ENCODE measurements around the gene TRPC3.
"Not testable (repeated sequence)": the region's sequence is repeated elsewhere in the genome, so short reads cannot be mapped to it uniquely, and the experiment has no call there.

The TRPC3 gene

DNA sequence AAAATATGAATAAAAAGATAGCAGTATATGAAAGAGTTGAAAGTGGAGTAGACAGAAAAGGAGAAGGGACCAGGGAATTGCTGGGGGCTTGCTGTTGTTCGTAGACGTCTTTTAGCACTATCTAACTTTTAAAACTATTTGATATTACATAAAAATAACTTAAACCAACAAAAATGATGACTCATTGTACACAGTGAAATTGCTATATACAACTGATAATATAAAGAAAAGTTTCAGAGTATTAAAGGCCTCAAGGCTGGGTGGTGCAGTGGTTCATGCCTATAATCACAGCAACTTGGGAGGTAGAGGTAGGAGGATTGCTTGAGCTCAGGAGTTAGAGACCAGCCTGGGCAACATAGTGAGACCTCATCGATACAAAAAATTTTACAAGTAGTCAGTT is 5.2 kb downstream of the TRPC3 start:
- DNase-seq (ENCODE audit: low read depth in 2 of 2): no peak

- no peak for DNase-seq (ENCODE audit: low read depth in 2 of 2)
Observed at GRCh38 chr4:121943941-121944340, 7.9 kb downstream of the TRPC3 start.

DNA sequence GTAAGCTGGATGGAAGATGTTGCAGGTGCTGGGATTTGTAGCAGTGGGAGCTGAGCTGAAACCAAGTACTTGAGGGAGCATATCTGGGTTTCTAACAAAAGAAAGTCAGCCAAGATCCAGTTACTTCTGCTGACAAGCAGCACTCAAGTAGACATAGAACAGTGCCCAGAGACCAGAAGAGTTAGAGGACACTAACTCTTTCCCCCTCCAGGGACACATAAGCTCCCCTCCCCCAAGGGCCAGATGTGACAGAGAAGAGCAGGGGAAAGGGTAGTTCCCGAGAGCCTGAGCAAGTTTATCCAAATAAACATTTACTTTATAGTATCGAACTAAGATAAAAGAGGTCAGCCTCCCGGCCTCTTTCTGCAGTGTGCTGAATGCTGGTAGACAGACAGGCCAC is 12.2 kb downstream of the TRPC3 start:
- no peak for DNase-seq (ENCODE audit: low read depth in 2 of 2)

GRCh38 chr4:121938282-121939092 is 13.4 kb downstream of the TRPC3 start:
- DNase-seq (ENCODE audit: low read depth in 2 of 2): no peak

GRCh38 chr4:121936101-121936500 is 15.8 kb downstream of the TRPC3 start:
- DNase-seq (ENCODE audit: low read depth in 2 of 2): no peak

DNA sequence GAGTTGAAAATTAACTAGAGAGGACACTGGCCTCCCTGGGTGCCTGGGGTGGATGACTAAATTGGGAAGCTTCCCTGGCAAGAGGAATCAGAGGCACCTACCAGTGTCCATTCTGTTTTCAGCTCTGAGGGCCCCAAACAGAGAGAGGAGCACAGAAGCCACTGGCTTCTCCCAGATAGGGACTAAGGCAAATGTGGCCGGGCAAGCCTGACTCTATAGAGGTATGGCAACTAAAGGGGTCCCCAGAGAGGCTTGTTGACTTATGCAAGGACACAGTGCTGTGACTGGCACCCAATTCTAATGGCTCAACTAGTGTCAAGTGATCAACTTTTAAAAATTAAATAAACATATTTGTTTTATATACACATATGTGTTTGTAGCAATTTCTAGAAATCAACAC is 17.2 kb downstream of the TRPC3 start:
- DNase-seq (ENCODE audit: low read depth in 2 of 2): no peak

- DNase-seq (ENCODE audit: low read depth in 2 of 2): no peak
Observed at GRCh38 chr4:121932212-121932974, 19.5 kb downstream of the TRPC3 start.

GRCh38 chr4:121930304-121930703 is 21.6 kb downstream of the TRPC3 start:
- no peak for DNase-seq (ENCODE audit: low read depth in 2 of 2)

DNA sequence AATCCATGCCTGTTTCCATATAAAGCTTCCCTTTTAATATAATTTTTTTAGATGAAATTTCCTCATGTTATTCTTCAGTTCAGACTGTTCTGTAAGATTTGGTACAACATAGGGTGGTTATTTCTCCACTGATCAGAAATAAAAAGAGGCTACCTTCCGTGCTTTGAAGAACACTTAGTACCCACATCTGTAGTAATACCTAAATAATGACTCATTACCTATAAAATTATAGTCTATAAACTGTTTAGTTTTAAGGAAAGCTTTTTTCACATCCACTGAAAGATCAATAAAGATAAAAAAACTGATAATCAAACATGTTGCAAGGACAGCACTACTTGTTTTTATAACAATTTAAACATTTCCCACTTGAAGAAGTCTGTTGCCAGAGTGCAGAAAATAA is 23.9 kb downstream of the TRPC3 start:
- DNase-seq (ENCODE audit: low read depth in 2 of 2): no peak

DNA sequence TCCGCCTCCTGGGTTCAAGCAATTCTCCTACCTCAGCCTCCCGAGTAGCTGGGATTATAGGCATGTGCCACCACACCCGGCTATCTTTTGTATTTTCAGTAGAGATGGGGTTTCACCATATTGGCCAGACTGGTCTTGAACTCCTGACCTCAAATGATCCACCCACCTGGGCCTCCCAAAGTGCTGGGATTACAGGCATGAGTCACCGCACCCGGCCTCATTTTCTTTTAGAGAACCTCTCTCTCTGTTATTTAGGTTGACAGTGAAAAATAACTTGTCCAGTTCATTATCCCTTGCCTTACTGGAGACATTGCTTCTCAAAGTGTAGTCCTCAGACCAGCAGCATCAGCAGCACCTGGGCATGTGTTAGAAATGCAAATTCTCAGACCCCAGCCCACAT is 25.4 kb downstream of the TRPC3 start:
- not testable (repeated sequence) for DNase-seq (ENCODE audit: low read depth in 2 of 2)

- no peak for DNase-seq (ENCODE audit: low read depth in 2 of 2)
Observed at GRCh38 chr4:121923306-121923705, 28.6 kb downstream of the TRPC3 start.

DNA sequence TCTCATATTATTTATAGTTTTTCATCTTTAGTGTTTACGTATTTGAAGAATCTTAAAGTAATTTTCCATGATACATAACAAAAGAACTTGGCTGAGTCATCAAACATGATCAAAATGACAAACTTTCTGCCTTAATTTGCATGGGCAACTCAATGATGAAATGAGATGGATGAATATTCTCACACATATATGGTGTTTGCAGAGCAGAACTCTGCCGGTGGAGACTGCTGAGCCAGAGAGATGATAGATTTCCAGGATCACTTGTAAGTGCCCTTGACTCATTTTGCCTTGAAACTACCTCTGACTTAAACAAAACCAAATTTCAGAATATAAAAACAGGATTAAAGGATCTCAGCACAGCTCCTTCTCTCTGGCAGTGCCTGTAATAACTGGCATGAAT is 38.2 kb downstream of the TRPC3 start:
- no peak for DNase-seq (ENCODE audit: low read depth in 2 of 2)

DNA sequence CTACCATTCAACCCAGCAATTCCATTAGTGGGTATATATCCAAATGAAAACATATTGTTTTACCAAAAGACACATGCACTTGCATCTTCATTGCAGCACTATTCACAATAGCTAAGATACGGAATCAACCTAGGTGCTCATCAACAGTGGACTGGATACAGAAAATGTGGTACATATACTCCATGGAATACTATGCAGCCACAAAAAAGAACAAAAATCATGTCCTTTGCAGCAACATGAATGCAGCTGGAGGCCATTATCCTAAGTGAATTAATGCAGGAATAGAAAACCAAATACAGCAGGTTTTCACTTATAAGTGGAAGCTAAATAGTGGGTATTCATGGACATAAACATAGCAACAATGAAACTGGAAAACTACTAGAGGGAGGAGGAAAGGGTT is 43.5 kb downstream of the TRPC3 start:
- DNase-seq (ENCODE audit: low read depth in 2 of 2): no peak

DNA sequence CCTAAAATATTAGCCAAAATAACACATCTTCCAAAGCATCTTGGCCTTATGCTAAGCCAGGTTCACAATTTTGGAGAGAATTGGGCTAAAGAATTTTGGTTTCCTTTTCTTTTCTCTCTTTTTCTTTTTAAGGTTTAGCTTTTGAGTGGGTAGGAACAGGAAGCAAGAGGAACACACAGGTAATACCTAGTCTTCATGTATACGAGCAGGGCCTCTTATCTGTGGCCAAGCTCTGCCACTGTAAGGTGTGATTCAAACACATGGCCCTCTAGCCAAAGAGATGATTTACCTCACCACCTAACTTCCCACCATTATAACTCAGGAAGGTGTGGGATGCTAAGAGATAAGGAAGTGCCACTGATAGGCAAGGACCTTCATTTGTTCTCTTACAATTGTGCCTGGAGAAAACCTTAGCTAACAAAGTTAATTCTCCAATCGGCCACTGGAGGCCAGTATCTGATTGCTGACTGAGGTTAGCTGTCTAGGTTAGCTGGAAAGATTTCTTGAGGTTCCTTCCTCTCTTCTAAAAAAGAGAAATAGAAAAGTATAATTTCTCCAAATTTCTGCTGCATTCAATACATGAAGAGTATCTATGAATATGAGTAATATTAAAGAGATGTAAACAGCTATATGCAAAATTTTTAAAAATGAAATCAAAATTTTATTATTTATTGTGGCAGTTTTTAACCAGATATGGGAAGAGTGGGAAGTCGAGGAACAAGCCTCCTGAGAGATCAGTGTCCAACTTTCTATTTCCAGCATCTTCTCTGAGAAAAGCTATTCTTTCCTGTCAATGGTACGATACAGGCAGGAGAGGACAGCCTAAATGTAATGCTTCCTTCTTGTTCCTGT is 51.5 kb downstream of the TRPC3 start:
- DNase-seq (ENCODE audit: low read depth in 2 of 2): peak; percentile 7 to 27

DNA sequence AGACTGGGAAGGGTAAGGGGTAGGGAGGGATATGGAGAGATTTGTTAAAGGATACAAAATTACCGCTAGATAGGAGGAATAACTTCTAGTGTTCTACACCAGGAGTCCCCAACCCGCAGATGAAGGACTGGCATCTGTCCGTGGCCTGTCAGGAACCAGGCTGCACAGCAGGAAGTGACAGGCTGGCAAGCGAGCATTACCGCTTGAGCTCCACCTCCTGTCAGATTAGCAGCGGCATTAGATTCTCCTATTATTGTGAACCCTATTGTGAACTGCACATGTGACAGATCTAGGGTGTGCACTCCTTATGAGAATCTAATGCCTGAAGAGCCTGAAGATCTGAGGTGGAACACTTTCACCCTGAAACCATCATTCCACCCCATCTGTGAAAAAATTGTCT is 53.7 kb downstream of the TRPC3 start:
- no peak for DNase-seq (ENCODE audit: low read depth in 2 of 2)

GRCh38 chr4:121888134-121888533 is 63.7 kb downstream of the TRPC3 start:
- no peak for DNase-seq (ENCODE audit: low read depth in 2 of 2)

DNA sequence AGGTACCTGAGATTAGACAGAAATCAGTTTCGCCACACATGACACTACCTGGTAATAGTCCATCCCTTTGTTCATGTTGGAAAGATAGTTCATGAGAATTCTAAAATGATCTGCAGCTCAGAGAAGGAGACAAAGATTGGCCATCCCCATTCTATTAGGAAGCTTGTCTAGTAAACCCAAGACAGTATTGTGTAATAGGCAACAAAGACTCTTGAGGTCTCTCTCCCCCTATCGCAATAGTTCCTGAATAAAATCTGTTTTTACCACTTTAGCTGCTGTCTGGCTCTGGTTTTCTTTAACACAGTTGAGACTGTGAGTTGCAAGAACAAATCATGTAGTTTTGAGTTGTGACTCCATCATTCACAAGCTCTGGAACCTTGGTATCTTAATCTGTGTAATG is 66.7 kb downstream of the TRPC3 start:
- DNase-seq (ENCODE audit: low read depth in 2 of 2): no peak

DNA sequence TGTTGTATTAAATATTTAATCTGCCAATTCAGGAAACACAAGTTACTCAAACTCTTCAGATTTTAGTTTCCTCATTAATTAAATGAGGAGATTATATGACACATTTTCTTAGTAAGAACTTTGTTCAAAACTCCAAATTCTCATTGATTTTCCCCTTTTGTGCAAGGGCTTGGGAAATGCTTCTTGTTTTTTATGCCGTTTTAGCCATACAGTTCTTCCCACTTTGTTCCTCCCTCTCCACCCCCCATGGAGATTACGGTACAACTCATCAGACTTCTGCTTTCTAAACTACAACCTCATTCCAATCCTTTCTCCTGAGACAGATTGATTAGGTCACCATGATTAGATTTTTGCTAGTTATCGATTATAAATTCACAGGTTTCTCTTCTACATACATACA is 70.7 kb downstream of the TRPC3 start:
- DNase-seq (ENCODE audit: low read depth in 2 of 2): no peak

DNA sequence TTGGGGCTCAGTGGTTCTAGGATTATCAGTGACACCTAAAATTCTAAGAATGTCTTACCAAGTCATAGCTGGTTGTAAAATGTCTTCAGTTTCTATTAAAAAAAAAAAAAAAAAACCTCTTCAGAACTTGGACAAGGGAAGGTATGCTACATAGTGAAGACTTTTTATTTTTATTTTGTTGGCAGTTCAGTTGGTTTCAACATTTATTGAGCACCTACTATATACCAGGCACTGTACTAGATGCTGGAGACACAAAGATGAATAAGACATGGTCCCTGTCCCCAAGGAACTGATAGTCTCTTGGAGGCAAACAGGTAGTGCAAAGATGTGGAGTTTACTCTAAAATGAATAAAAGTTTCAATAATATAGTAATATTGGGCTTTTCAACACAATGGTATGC is 72.7 kb downstream of the TRPC3 start:
- DNase-seq (ENCODE audit: low read depth in 2 of 2): no peak

DNA sequence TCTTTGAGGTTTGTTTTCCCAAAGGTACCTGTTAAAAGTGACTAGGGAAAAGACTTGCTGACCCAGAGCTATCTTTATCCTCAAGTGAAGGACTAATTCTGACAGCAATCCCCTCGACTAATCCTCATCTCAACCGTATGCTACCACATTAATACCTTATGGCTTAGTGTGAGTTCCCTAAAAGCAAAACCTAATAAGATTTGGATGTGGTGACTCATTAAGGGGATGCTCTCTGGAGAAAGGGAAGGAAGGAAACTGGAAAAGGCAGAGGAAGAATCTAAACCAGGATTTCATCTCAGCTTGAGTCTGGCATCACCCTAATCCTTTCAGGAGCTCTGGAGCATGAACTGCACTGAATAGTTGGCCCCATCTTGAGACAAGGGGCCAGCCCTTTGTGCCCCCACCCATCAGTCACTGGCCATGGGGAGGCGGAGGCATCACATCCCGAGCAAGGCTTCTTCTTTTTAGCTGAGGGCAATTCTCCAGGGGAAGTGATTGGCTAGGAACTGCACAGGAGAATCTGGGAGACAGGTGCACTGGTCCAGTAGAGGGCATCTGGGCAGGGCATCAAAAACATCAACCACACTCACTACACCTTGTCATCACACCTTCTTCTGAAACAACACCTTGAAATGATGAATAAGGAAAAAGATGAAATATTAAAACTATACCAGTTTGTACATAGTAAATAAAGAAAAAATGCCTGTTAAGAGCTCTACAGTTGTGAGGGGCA is 74.7 kb downstream of the TRPC3 start:
- DNase-seq (ENCODE audit: low read depth in 2 of 2): no peak

DNA sequence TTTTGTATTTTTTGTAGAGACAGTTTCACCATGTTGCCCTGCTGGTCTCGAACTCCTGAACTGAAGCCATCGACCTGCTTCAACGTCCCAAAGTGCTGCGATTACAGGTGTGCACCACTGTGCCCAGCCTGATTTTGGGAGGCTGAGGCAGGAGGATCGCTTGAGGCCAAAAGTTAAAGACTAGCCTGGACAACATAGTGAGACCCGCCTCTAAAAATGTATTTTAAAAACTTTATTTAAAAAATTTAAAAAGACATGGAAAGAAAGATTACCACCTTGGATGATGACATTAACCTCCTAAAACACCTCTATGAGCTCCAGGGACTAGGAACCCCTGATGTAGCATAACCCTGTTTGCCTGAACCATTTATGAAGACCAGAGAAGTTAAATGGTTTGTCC is 75.8 kb downstream of the TRPC3 start:
- no peak for DNase-seq (ENCODE audit: low read depth in 2 of 2)

- DNase-seq (ENCODE audit: low read depth in 2 of 2): no peak
Observed at GRCh38 chr4:121875652-121876051, 76.2 kb downstream of the TRPC3 start.

Data from stimulated activated CD8-positive, alpha-beta memory T cell treated with anti-CD3 and anti-CD28 coated beads, Interleukin-15, amount 100 ng/mL, for 48 hours (primary cell).